Hematopoietic multipotent progenitor cell treated with erythropoietin and hydrocortisone succinate and interleukin-3 and kit ligand, for 6 days (in vitro differentiated cells): ENCODE data around the gene OSBPL9.

Experiments used
- DNase-seq: peaks from one replicate; pipeline ENCODE4 v3.0.0-alpha.2; 2015

OSBPL9 gene

DNA sequence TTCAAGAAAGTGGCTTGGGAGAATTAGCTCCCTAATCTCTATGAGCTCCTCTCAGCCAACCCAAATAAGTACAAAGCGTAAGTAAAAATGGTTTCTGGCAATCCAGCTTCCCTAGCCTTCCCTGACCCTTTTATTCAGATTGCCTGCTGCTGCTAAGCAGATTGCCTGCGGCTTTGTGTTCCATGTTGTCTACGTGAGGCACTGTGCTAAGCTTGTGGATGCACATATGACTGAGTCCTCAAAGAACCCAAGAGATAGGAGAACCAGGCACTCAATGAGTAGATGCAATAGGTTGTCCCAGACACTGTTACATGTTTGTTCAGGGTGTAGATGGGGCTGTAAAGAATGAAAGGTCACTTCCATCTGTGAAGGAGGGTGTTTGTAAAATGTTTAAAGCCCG lies 6.3 kb upstream of the OSBPL9 start:
- no peak for DNase-seq

DNA sequence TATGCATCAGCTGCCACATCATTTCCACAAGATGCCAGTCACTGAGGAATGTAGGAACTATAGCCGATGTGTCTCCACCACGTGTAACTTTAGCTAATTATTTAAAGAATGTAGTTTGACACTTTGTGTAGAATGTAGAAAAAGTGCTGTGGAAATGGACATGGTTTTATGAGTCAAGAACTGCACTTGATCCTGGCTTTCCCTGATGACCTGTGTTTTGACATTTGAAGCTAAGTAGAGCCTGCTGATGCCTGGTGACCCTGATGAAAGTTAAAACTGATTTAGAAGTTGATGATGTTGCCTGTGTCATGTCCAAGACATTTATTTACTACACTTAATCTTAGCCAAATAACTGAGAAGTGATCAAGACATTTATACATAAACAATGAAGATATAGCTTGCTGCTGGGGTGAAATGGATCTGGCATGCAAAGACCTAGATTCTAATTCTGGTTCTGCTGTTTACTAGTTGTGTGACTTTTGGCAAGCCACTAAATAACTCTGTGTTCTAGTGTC lies 4.4 kb upstream of the OSBPL9 start:
- DNase-seq: no peak

DNA sequence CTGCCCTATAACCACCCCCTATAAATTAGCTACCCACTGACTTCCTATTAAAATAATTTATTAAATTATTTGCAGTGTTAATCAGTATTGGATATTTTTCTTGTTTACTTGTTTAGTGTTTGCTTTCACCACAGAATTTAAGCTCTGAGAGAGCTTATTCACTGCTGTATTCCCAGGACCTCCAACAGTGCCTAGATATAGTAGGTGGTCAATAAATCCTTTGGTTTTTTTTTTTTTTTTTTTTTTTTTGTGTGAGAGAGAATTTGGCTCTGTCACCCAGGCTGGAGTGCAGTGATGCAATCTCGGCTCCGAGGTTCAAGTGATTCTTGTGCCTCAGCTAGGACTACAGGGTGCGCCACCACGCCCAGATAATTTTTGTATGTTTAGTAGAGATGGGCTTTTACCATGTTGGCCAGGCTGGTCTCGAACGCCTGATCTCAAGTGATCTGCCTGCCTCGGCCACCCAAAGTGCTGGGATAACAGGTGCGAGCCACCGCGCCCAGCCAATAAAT lies 1.1 kb upstream of the OSBPL9 start:
- no peak for DNase-seq

DNA sequence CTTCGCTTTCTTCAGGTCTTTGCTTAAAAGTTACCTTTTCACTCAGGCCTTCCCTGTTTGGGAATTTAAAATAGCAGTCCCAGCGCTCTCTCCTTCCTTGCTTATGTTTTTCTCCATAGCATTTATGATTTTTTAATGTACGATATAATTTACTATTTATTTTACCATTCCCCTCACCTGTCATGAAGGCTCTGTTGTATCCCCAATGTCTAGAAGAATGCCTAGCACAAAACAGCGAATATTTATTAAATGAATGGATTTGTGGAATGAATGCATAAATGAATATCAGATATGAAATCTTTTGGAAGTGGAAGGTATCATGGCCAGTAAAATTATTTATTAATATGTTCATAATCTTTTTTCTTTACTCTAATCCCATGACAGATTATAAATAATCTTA lies 402 bp upstream of the OSBPL9 start:
- no peak for DNase-seq

DNA sequence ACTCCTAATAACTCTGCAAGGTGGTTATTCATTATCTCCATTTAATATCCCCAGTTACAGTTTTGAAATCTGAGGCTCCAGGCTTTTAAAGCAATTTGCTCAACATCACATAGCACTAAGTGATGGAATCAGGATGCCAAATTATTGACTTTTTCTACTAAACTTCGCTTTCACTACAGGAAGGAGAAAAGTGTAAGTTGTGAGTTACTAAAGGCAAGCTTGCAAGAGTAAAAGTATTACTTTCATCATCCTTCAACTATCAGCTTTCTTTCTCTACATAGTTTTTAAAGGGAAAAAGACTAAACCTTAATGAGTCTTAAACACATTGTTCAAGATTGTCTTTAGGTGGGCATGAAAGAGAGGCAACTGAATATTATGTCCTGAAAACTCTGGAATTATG lies 1.8 kb downstream of the OSBPL9 start:
- DNase-seq: no peak

DNA sequence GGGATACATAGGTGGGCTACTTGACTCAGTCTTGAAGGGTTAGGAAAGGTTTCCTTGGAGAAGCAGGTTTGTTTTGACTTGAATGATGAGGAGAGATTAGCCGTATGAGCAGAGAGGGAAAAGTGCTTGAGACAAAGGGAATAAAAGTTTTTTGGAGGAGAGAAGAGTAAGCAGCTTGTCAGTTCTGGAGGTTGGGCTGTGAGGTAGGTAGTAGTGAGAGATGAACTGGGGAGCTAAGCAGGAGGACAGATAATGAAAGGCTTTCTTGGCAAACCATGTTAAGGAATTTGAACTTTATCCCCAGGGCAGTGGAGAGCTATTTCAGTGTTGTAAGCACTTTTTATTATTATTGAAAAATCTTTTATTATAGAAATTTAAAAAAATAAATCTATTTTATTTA lies 3.6 kb downstream of the OSBPL9 start:
- no peak for DNase-seq

DNA sequence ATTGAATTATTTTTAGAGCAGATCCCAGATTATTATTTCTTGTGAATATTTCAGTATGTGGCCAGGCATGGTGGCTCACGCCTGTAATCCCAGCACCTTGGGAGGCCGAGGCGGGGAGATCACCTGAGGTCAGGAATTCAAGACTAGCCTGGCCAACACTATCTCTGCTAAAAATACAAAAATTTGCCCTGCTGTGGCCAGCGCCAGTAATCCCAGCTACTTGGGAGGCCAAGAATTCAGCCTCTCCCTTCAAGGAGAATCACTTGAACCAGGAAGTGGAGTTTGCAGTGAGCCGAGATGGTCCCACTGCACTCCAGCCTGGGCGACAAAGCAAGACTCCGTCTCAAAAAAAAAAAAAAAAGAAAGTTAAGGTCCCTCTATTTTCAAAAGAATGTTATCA lies 4.3 kb downstream of the OSBPL9 start:
- no peak for DNase-seq

DNA sequence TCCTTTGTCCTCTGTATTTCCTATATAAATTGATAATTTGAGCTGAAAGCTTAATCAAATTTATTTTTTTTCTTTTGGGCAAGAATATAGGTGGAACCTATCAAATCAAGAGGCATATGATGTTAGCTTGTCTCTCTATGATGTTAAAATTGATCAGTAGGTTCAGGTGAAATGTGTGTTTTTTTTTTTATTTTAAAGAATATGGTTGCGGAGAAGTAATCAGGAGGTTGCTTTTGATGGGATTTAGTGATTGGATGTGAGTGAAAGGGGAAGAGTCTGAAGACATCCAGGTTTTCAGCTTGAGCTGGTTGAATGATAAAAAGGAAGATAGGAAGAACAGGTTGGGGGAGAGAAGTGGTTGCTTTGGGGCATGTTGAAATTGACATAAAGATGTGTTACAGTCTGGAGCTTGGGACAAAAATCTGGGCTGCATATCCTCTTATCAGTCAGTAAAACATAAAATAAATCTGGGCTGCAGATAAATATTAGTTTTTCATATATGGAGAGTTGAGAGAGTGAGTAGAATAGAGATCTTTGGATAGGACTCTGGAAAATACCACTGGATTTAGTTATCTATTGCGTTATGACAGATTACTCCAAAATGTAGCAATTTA lies 5.1 kb downstream of the OSBPL9 start:
- no peak for DNase-seq

DNA sequence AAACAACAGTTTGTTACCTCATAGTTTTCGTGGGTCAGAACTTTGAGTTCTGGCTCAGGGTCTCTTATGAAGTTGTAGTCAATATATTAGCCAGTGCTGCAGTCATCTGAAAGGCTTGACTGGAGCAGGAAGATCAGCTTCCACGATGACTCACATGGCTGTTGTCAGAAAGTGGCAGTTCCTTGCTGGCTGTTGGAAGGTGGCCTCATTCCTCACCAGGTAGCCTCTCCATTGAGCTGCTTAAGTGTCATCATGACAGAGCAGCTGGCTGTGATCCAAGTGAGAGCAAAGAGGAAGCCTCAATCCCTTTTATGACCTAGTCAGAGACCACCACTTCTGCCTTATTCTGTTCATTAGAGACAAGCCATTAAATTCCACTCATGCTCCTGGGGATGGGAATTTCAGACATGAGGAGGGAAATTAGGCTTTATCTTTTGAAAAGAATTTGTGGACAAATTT lies 5.6 kb downstream of the OSBPL9 start:
- peak; percentile 77 for DNase-seq

DNA sequence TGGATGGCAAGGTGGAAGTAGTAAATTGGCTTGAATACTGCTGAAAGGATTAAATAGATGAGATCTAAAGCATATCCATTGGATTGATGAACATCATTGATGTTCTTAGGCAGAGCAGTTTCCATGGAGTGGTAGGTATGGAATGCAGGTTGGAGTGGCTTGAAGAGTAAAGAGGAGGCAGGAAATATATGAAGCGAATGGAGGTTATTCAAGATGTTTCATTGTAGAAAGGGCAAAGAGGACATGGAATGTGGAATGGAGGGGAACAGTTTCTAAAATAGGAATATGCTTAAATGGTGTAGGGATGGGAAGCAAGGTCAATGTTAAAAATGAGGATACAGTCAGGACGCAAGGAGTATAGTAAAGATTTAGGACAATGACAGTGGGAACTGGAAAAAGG lies 6.1 kb downstream of the OSBPL9 start:
- DNase-seq: no peak

DNA sequence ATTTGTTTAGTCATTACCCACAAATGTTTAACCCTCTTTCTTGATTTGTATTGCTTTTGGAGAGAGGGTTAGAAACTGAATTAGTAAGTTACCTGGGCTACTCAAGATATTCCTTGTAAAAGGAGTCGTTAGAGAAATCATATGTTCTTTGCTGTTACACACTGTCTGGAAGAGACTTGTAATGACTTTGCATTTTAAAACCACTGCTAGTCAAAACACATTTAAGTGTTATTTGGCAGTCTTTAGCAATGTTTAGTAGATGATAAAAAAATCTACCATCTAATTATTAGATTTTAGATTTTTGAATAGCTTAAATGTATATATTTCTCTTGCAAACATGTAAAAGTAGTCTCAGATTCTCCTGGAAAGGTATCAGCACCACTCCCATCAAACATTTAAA lies 6.6 kb downstream of the OSBPL9 start:
- DNase-seq: no peak

DNA sequence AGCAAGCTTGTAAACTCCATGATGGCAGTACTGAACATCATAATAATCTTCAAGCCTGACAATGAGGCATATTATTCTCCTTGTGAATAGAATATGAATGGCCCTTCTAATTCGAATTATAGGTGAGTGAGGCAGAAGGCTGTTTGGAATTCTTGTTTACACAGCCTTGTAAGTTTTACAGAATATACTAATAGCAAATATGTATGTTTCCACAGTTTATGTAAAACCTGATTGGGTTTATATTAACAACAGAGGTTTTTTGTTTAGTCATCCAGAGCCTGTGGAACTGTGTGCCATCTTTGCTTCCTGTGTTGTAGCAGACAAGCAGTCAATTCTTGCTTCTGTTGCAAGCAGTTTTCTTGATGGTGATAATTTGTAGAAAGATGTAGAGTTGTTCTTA lies 8.0 kb downstream of the OSBPL9 start:
- peak; percentile 44 for DNase-seq

DNA sequence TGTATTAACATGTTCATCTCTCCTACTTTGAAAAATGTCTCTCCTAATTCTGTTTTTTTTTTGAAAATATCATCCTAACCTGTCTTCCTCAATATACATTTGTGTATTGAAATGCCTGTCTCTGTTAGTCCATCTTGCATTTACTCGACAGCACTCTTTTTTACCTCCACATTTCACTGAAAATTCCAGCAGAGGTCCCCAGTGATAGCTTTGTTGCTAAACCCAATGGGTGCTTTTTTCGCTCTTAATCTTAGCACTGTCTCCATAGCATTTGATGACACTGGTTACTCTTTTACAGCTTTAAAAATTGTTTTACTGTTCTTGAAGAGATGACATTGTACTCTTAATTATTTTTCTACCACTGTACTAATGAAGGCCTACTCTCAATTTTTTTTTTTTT lies 10.8 kb downstream of the OSBPL9 start:
- peak; percentile 83 for DNase-seq

DNA sequence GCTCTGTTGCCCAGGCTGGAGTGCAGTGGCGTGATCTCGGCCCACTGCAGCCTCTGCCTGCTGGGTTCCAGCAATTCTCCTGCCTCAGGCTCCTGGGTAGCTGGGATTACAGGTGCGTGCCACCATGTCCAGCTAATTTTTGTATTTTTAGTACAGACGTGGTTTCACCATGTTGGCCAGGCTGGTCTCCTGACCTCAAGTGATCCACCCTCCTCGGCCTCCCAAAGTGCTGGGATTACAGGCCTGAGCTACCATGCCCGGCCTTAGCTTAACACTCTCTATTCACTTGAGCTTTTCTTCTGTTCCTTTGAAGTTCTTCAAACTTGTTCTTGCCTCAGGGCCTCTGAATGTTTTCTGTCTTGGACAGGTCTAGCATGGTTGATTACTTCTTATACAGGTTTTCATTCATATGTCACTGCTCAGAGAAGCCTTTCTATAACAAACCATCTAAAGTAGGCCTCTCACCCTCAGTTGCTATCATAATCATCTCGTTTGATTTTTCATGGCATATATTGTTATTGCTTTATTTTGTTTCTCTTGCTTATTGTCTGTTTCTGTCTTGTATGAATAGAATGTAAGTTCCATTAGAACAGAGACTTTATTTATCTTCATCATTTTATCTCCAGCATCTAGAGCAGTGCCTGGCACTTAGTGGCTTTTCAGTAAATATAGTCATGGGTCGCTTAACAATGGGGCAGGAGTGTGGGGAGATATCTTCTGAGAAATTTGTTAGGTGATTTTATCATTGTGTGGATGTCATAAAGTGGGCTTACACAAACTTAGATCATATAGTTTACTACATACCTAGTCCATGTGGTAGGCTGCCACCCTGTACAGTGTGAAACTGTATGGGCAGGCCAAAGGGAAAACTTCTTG lies 12.1 kb downstream of the OSBPL9 start:
- DNase-seq: peak; percentile 14

DNA sequence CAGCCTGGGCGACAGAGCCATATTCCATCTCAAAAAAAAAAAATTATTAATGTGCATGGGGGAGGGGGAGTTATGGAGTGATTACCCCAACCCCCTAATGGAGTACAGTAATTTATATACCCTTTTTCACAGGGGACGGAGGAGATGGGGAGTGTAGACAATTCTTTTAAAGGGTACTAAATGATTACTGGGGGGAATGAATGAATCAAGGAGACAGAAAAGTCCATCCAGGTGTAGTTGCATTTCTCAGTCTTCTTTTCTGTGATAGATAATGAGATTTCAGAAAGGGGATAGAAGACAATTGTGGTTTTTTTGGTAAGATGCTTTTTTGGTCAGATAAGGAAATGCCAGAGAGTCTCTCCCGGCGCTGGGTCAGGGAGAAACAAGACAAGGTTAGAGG lies 13.0 kb downstream of the OSBPL9 start:
- no peak for DNase-seq

DNA sequence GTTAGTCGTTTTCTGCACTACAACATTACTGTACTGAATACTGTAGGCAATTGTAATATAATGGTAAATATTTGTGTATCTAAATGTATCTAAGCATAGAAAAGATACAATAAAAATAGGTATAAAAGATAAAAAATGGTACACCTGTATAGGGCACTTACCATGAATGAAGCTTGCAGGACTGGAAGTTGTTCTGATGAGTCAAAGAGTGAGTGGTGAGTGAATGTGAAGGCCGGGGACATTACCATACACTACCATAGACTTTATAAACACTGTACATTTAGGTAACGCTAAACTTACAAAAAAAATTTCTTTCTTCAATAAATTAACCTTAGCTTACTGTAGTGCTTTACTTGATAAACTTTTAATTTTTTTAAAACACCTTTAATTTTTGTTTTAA lies 13.5 kb downstream of the OSBPL9 start:
- DNase-seq: no peak

DNA sequence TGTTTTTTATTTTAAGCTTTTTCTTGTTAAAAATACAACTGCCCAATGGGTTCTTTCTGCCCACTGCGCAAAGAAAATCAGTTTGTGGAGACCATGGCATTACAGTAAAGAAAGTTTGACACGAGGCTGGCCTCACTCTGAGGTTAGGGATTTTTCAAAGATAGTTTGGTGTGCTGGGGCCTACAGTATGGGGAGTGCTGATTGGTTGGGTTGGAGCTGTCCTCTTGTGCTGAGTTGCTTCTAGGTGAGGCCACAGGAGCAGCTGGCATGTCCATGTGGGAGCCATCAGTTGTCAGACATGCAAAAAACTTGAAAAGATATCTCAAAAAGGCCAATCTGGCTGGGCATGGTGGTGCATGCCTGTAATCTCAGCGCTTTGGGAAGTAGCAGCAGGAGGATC lies 14.0 kb downstream of the OSBPL9 start:
- DNase-seq: no peak

DNA sequence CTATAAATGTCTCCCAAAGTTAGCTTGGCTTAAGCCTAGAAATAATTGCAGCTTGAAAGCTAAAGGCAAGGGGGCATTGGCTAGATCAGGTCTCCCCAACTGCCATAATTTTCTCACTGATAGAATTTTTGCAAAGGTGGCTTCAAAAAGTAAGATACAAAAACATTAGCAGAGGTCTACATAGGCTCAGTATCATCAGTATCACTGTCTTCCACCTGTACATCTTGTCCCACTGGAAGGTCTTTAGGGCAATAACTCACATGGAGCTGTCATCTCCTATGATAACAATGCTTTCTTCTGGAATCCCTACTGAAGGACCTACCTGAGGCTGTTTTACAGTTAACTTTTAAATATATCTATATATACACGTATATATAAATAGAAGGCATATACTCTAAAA lies 14.9 kb downstream of the OSBPL9 start:
- DNase-seq: no peak

DNA sequence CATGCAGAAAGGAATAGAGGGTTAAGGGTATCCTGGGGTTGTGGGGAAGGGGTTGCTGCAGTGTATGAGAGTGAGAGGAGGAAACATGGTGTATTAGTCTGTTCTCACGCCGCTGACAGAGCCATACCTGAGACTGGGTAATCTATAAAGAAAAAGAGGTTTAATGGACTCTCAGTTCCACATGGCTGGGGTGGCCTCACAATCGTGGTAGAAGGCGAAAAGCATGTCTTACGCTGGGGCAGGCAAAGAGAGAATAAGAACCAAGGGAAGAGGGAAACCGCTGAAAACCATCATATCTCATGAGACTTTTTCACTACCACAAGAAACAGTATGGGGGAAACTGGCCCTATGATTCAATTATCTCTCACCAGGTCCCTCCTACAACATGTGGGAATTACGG lies 17.7 kb downstream of the OSBPL9 start:
- DNase-seq: no peak

DNA sequence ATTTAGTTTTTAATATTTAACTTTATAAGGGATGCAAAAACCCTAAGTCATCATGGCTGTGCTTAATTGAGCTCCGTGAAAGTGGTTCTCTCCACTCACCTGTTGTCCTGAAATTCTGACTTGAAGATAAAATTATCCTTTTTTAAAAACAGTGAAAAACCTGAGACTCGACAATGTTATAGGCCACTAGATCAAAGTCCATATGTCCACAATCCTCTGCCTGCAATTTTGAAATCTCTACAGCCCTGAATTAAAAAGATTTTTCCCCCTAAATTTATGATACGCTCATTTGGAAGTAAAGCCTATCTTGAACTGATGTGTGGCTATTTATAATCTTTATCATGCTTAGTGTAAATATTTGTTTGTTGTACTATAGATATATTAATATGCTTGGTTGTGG lies 18.7 kb downstream of the OSBPL9 start:
- DNase-seq: no peak

DNA sequence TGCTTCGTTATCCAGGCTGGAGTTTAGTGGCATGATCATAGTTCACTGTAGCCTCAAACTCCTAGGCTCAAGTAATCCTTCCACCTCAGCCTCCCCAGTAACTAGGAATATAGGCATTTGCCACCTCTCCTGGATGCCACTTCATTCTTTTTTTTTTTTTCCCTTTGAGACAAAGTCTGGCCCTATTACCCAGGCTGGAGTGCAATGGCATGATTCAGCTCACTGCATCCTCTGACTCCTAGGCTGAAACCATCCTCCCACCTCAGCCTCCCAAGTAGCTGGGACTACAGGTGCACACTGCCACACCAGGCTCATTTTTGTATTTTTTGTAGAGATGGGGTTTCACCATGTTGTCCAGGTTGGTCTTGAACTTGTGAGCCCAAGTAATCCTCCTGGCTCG lies 19.3 kb downstream of the OSBPL9 start:
- DNase-seq: no peak

DNA sequence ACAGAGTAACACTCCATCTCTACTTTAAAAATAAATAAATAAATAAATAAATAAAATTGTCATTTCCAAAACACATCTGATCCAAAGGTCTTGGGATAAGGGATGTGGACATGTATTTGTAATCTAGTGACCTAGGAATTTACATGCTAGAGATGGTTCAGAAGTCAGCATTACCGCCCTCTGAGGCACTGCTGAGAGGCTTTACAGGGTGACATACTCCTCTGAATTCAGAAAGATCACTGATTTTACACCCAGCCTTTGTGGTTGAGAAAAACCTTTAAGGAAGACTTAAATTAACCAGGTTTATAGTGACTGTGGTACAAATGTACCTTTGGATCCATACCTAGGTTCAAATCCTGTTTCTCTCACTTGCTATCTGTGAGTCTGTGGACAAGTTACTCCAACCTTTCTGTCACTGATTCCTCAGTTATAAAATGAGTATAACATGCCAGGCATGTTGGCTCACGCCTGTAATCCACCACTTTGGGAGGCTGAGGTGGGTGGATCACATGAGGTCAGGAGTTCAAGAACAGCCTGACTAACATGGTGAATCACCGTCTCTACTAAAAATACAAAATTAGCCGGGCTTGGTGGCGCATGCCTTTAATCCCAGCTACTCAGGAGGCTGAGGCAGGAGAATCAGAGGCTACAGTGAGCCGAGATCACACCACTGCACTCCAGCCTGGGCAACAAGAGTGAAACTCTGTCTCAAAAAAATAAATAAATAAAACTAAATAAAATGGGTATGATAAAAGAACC lies 20.1 kb downstream of the OSBPL9 start:
- no peak for DNase-seq

DNA sequence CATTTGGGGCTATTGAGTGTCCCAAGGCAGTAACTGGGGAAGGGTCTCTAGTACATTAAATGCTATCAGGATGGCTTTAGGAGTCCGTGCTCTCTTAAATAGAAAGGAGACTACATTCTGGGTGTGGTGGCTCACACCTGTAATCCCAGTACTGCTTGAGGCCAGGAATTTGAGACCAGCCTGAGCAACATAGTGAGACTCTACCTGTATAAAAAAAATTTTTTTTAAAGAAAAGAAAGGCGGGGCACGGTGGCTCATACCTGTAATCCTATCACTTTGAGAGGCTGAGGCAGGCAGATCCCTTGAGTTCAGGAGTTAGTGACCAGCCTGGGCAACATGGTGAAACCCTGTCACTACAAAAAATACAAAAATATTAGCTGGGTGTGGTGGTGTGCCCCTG lies 21.5 kb downstream of the OSBPL9 start:
- no peak for DNase-seq

DNA sequence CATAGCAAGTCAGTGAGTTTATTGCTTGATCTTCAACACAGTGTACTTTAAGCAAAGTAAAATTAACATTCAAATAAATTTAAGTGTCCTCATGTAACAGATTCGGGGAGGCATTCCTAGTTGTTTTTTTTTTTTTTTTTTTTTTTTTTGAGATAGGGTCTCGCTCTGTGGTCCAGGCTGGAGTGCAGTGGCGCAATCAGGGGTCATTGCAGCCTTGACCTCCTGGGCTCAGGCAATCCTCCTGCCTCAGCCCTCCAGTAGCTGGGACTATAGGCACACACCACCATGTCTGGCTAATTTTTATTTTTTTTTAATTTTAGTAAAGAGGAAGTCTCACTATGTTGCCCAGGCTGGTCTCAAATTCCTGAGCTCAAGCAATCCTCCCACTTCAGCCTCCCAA lies 22.8 kb downstream of the OSBPL9 start:
- DNase-seq: no peak
